BLaER1 treated with 17β-estradiol and CSF1 and Interleukin-3, amounts not matched to agents 10 nM and 100 nM (cell line): ENCODE results near the gene EFCAB6.

Experiments
- H3K27ac ChIP-seq, 11 experiments: shearing (Covaris generic); formaldehyde crosslinking; 2 replicates each; pipeline ENCODE4 v1.8.1; 2022
- H3K27me3 ChIP-seq, 11 experiments: shearing (Covaris generic); formaldehyde crosslinking; 2 replicates each; pipeline ENCODE4 v1.8.1; 2022
- H3K36me3 ChIP-seq, 11 experiments: shearing (Covaris generic); formaldehyde crosslinking; 2 replicates each; pipeline ENCODE4 v1.8.1; 2022
- H3K4me1 ChIP-seq, 10 experiments: shearing (Covaris generic); formaldehyde crosslinking; 2 replicates each; pipeline ENCODE4 v1.8.1; 2022
- H3K4me2 ChIP-seq, 11 experiments: shearing (Covaris generic); formaldehyde crosslinking; 2 replicates each; pipeline ENCODE4 v1.8.1; 2022
- H3K4me3 ChIP-seq, 10 experiments: shearing (Covaris generic); formaldehyde crosslinking; 2 replicates each; pipeline ENCODE4 v1.8.1; 2022
- H3K9ac ChIP-seq, 11 experiments: shearing (Covaris generic); formaldehyde crosslinking; 2 replicates each; pipeline ENCODE4 v1.8.1; 2022
- H3K9me3 ChIP-seq, 11 experiments: shearing (Covaris generic); formaldehyde crosslinking; replicated peaks in 1 of 11; 2 replicates each; pipeline ENCODE4 v1.8.1; 2022
- H4K20me1 ChIP-seq, 11 experiments: shearing (Covaris generic); formaldehyde crosslinking; 2 replicates each; pipeline ENCODE4 v1.8.1; 2022
- Cebpa-rat ChIP-seq, 11 experiments: shearing (Covaris generic); IDR thresholded peaks; 2 replicates each; pipeline ENCODE4 v1.8.1; 2022

Gene EFCAB6

GRCh38 chr22:43530349-43531201, 281.5 kb downstream of the EFCAB6 start:
- H3K4me2 ChIP-seq = no peak overlapping the region
- H3K4me1 ChIP-seq = peaks cover 0 to 9% (median 7%) of the 10 kb centered on the region in 10 experiments; a peak in 14 of 20 replicates
- H4K20me1 ChIP-seq = no peaks in the 10 kb centered on the region; a peak in 1 of 22 replicates
- TF ChIP-seq Cebpa-rat (IDR thresholded peaks at IDR 0.05) = no peak
- no peaks in the 10 kb centered on the region for H3K36me3 ChIP-seq
- no peak overlapping the region for H3K9ac ChIP-seq
- H3K27me3 ChIP-seq = no peaks in the 10 kb centered on the region
- no peak overlapping the region for H3K4me3 ChIP-seq
- no peak overlapping the region for H3K27ac ChIP-seq
- H3K9me3 ChIP-seq = no peaks in the 10 kb centered on the region

- H3K36me3 ChIP-seq = no peaks in the 10 kb centered on the region
- H3K27ac ChIP-seq = no peak overlapping the region
- no peak for TF ChIP-seq Cebpa-rat (IDR thresholded peaks at IDR 0.05)
Measured at GRCh38 chr22:43529934-43530333, 282.2 kb downstream of the EFCAB6 start.

GRCh38 chr22:43529461-43529860, 282.6 kb downstream of the EFCAB6 start:
- H3K9ac ChIP-seq = no peak overlapping the region
- peaks cover 0 to 9% (median 7%) of the 10 kb centered on the region in 10 experiments; a peak in 14 of 20 replicates for H3K4me1 ChIP-seq
- no peak overlapping the region for H3K27ac ChIP-seq
- no peaks in the 10 kb centered on the region for H3K36me3 ChIP-seq
- no peak for TF ChIP-seq Cebpa-rat (IDR thresholded peaks at IDR 0.05)
- no peaks in the 10 kb centered on the region for H3K27me3 ChIP-seq
- no peaks in the 10 kb centered on the region for H3K9me3 ChIP-seq
- H3K4me3 ChIP-seq = no peak overlapping the region
- no peaks in the 10 kb centered on the region; a peak in 1 of 22 replicates for H4K20me1 ChIP-seq
- H3K4me2 ChIP-seq = peak overlapping the region in 6 of 11 experiments; percentile 4 to 34 (median 22); a peak in 4 of 22 replicates

More at GRCh38 chr22:43529934-43530333, 282.2 kb downstream of the EFCAB6 start:
- no peaks in the 10 kb centered on the region; a peak in 1 of 22 replicates for H4K20me1 ChIP-seq
- H3K4me2 ChIP-seq = no peak overlapping the region
- H3K4me3 ChIP-seq = no peak overlapping the region
- H3K27me3 ChIP-seq = no peaks in the 10 kb centered on the region
- H3K9ac ChIP-seq = no peak overlapping the region
- peaks cover 0 to 9% (median 7%) of the 10 kb centered on the region in 10 experiments; a peak in 14 of 20 replicates for H3K4me1 ChIP-seq
- H3K9me3 ChIP-seq = no peaks in the 10 kb centered on the region

DNA sequence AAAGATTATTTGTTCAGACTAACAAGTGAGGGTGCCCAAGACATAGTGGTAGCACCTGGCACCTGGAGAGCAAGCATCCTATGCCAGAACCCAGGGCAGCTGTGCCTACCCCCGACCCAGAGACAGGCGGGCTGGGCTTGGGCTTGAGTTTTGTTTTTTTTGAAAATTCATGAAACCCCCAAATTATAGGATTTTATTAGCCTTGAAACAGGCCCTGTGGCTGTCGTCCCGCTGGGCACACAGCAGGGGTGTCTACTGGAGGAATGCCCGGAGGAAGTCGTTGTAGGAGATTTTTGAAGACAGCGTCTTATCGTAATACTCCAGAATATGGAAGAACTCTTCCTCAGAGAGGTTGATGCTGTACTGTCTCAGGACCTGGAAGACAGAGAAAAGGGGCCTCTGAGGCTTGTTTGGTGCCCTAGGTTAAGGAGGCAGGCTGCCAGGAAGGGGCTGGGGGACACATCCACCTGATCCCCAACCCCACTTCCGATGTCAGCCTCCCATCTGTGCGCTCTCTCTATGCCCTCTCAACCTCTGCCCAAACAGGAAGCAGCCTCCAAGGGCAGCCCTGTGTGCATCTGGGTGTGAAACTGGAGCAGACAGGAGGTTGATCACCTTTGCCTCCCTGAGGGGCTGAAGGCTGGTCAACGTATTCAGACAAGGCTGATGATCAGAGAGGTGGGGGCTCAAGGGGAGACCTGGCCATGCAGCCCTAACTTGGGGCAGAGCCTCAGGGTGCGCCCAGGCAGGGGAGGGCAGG, 283.3 kb downstream of the EFCAB6 start:
- peak overlapping the region in 7 of 11 experiments; percentile 4 to 34 (median 25); a peak in 9 of 22 replicates for H3K4me2 ChIP-seq
- no peak for TF ChIP-seq Cebpa-rat (IDR thresholded peaks at IDR 0.05)
- no peaks in the 10 kb centered on the region; a peak in 1 of 22 replicates for H4K20me1 ChIP-seq
- no peak overlapping the region for H3K27ac ChIP-seq
- no peaks in the 10 kb centered on the region for H3K36me3 ChIP-seq
- H3K4me3 ChIP-seq = no peak overlapping the region
- no peak overlapping the region for H3K9ac ChIP-seq
- no peaks in the 10 kb centered on the region for H3K9me3 ChIP-seq
- no peaks in the 10 kb centered on the region for H3K27me3 ChIP-seq
- peaks cover 0 to 9% (median 7%) of the 10 kb centered on the region in 10 experiments; a peak in 14 of 20 replicates for H3K4me1 ChIP-seq

GRCh38 chr22:43526946-43527345, 285.2 kb downstream of the EFCAB6 start:
- Histone ChIP-seq H3K9ac (no peak overlapping the region), H3K9me3 (no peaks in the 10 kb centered on the region), H3K4me3 (no peak overlapping the region), H3K27ac (no peak overlapping the region), H3K4me1 (peaks cover 0 to 9% (median 7%) of the 10 kb centered on the region in 10 experiments; a peak in 14 of 20 replicates), H3K4me2 (no peak overlapping the region), H4K20me1 (no peaks in the 10 kb centered on the region; a peak in 1 of 22 replicates), H3K36me3 (no peaks in the 10 kb centered on the region), H3K27me3 (no peaks in the 10 kb centered on the region)
- no peak for TF ChIP-seq Cebpa-rat (IDR thresholded peaks at IDR 0.05)

- Histone ChIP-seq H3K36me3 (no peaks in the 10 kb centered on the region), H3K27me3 (no peaks in the 10 kb centered on the region), H3K4me2 (no peak overlapping the region), H3K27ac (no peak overlapping the region), H3K4me3 (no peak overlapping the region), H3K9me3 (no peaks in the 10 kb centered on the region), H3K4me1 (peaks cover 0 to 9% (median 7%) of the 10 kb centered on the region in 10 experiments; a peak in 14 of 20 replicates), H3K9ac (no peak overlapping the region), H4K20me1 (no peaks in the 10 kb centered on the region; a peak in 1 of 22 replicates)
- TF ChIP-seq Cebpa-rat (IDR thresholded peaks at IDR 0.05) = no peak
Measured at GRCh38 chr22:43526117-43526655, 285.9 kb downstream of the EFCAB6 start.

GRCh38 chr22:43521716-43522115, 290.4 kb downstream of the EFCAB6 start:
- H3K27ac ChIP-seq = no peak overlapping the region
- no peaks in the 10 kb centered on the region for H3K36me3 ChIP-seq
- no peak overlapping the region for H3K4me2 ChIP-seq
- H3K4me1 ChIP-seq = no peaks in the 10 kb centered on the region
- H3K27me3 ChIP-seq = no peaks in the 10 kb centered on the region
- no peaks in the 10 kb centered on the region for H3K9me3 ChIP-seq
- H4K20me1 ChIP-seq = no peaks in the 10 kb centered on the region
- H3K4me3 ChIP-seq = no peak overlapping the region
- no peak for TF ChIP-seq Cebpa-rat (IDR thresholded peaks at IDR 0.05)
- H3K9ac ChIP-seq = no peak overlapping the region

DNA sequence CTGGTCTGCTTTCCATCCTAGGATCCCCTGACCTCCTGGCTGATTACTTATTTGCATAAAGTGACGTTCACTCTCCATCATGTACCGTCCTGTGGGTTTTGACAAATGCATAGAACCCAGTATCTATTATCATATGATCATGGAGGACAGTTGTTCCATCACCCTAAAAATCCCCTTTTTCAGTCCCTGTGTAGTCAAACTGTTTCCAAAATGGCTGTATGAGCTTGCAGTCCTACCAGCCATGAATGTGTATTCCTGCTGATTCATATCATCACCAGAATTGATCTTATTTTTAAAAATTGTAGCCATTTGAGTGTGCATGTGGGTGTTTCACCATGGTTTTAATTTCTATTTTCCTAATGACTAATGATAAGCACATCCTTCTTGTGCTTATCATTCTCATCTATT, 291.5 kb downstream of the EFCAB6 start:
- H4K20me1 ChIP-seq = no peaks in the 10 kb centered on the region
- H3K27ac ChIP-seq = no peak overlapping the region
- H3K36me3 ChIP-seq = no peaks in the 10 kb centered on the region
- H3K4me1 ChIP-seq = peaks cover 0 to 5% (median 2%) of the 10 kb centered on the region in 10 experiments; a peak in 5 of 20 replicates
- no peaks in the 10 kb centered on the region for H3K9me3 ChIP-seq
- no peak overlapping the region for H3K4me2 ChIP-seq
- H3K4me3 ChIP-seq = no peak overlapping the region
- no peak overlapping the region for H3K9ac ChIP-seq
- H3K27me3 ChIP-seq = no peaks in the 10 kb centered on the region
- no peak for TF ChIP-seq Cebpa-rat (IDR thresholded peaks at IDR 0.05)
